Measurements from ENCODE around the gene AOPEP.

DNA sequence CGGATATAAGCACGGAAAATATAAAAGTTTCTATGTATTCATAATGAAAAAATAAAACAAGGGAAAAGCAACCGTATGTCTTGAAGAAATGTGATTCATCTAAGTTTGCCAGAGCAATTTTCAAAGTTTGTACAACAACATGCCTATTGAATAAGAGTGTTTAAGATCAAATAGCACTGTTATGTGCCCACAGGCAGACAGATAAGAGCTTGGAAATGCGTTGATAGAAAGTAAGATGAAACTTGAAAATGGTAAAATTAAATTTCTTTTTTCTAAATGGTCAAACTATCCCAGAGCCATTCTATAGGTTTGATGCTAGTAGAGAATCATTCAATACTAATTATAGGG is 401.7 kb downstream of the AOPEP start:
- TF ChIP-seq, protein P1, sequence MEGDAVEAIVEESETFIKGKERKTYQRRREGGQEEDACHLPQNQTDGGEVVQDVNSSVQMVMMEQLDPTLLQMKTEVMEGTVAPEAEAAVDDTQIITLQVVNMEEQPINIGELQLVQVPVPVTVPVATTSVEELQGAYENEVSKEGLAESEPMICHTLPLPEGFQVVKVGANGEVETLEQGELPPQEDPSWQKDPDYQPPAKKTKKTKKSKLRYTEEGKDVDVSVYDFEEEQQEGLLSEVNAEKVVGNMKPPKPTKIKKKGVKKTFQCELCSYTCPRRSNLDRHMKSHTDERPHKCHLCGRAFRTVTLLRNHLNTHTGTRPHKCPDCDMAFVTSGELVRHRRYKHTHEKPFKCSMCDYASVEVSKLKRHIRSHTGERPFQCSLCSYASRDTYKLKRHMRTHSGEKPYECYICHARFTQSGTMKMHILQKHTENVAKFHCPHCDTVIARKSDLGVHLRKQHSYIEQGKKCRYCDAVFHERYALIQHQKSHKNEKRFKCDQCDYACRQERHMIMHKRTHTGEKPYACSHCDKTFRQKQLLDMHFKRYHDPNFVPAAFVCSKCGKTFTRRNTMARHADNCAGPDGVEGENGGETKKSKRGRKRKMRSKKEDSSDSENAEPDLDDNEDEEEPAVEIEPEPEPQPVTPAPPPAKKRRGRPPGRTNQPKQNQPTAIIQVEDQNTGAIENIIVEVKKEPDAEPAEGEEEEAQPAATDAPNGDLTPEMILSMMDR (conservative IDR thresholded peaks at IDR 0.05; ENCODE audit: low read length), result no peak
- TF ChIP-seq EZH2phosphoT487 (IDR thresholded peaks at IDR 0.05; ENCODE audit: borderline replicate concordance), result no peak
